NCI-H446 treated with DMSO at 0.1 percent for 48 hours (cell line): ENCODE data around the gene CRYAB.
"Not testable (repeated sequence)": the region's sequence is repeated elsewhere in the genome, so short reads cannot be mapped to it uniquely, and the experiment has no call there.

Experiments used
- DNase-seq: peaks from one replicate; lab custom pipeline; 2025; lab: John Stamatoyannopoulos, UW

The CRYAB gene

DNA sequence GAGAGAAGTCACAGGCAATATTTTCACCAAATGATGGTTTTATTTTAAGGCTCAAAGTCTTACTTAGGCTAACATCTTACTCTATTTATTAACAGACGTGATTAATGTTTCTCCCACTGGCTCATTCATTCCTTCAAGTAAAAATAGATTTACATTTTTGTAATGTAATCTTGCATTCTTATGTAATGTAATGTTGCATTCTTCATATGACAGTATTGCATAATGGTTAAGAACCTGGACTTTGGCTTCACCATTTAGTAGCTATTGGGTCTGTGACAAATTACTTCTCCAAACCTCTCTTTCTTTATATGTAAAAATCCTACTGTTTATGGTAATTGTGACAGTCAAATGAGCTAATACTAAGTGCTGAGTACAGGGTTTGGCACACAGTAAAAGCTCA is 22.3 kb upstream of the CRYAB start:
- no peak for DNase-seq

DNA sequence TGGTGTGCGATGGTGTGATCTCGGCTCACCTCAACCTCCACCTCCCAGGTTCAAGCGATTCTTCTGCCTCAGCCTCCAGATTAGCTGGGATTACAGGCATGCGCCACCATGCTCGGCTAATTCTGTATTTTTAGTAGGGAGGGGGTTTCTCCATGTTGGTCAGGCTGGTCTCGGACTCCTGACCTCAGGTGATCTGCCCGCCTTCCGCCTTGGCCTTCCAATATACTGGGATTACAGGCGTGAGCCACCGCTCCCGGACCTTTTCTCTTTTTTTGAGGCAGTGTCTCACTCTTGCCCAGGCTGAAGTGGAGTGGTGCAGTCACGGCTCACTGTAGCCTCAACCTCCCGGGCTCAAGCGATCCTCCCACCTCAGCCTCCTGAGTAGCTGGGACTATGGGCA is 21.6 kb upstream of the CRYAB start:
- DNase-seq = not testable (repeated sequence)

DNA sequence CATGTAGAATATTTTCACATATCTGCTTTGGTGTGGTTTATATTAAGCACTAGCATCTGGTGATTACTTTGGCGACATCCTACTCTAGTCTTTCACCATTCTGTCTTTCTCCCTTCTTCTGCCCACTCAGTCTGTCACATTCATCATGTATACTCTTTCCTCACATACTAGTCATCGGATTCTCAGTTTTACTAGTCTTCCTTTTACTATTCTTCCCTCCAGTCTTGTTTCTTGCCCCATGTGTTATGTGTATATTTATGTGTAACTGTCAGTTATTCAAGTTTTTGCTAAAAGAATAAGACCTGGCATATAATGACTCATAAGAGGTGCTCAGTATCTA is 21.0 kb upstream of the CRYAB start:
- DNase-seq = no peak

- no peak for DNase-seq
Observed at GRCh38 chr11:111930472-111930871, 18.9 kb upstream of the CRYAB start.

DNA sequence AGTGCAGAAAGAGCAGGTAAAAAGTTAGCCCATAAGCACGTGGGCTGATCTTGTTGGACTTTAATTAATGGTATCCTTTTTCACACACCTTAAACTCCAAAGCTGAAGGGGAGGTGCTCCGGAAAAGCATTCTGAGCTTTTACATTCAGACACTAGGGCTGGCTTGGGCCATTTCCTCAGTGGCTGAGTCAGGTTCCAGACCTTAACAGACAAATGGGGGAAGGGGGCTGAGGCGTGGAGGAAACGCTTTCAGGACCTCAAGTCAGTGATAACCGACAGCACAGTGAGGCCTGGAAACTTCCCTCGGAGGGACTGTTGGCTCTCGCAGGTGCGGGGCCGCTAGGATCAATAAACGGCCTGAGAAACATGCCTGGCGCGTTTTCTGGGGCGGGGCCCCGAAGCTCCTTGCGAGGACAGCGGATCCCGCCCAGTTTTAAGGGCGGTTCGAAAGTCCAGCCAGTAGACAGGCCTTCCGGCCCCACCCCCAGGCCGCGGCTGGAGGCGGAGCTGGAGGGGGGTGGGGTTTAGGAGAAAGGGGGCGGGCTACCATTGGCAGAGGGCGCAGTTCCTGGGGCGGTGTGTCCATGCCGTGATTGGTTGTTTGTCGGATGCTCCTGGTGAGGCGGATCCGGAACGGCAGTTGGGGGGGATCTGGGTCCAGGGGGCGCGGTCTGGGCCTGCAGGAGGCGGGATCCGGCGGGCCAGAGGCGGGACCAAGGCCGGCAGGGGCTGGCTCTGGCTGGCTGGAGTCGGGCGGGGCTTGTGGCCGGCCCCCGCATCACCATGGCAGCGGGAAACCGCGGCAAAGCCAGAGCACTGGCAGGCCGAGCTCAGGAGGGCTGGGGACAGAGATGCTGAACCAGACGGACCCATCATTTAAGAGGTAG is 15.2 kb upstream of the CRYAB start:
- DNase-seq = peak; percentile 98

DNA sequence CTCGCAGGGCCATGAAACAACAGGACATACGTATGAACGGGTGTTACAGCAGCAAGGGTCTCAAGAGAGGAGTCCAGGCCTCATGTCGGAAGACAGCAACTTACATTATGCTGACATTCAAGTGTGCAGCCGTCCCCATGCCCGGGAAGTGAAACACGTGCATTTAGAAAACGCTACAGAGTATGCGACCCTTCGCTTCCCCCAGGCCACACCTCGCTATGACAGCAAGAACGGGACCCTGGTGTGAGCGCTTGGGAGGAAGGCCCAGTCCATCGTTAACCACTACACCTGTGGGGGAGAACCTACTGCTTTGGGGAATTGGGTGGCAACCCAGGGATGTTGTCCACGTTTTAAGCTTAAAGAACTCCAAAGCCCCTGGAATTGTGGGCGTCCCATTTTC is 14.4 kb upstream of the CRYAB start:
- no peak for DNase-seq

DNA sequence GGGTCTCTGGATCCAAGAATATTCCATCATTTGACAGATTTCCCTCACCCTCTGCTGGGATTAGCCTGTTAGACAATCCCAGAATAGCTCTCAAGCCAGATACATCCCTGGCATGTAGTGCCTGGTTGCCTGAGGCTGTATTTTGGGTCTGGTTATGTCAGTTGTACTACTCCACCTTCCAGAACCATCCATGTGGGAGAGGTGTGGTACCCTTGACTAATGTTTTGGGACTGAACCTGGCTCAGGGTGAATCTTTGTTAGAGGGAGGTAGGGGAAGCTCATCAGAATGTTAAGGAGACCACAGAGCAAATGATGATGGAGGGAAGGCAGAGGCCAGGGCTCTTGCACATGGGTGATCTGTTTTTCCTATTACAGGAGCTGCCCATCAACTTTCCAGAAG is 12.4 kb upstream of the CRYAB start:
- DNase-seq = no peak

- DNase-seq = no peak
Observed at GRCh38 chr11:111923351-111923788, 11.8 kb upstream of the CRYAB start.

GRCh38 chr11:111922803-111923202 is 11.2 kb upstream of the CRYAB start:
- no peak for DNase-seq

- DNase-seq = no peak
Observed at GRCh38 chr11:111921541-111922230, 10.1 kb upstream of the CRYAB start.

DNA sequence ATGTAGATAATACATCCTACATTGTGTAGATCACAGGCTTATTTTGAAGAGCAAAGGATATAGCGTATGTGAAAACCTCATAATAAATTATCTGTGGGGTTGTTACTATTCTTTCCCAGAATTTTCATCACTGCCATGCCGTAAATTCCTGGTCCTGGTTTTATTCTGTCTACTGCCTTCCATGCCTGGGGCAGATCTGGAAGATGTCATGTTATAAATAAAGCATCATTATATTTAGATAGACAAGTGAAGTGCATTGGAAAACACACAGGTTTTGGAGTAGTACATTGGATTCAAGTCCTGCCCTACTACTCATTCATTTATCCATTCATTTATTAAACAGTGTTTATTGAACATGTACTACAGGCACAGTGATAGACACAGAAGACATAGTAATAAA is 9.3 kb upstream of the CRYAB start:
- no peak for DNase-seq

DNA sequence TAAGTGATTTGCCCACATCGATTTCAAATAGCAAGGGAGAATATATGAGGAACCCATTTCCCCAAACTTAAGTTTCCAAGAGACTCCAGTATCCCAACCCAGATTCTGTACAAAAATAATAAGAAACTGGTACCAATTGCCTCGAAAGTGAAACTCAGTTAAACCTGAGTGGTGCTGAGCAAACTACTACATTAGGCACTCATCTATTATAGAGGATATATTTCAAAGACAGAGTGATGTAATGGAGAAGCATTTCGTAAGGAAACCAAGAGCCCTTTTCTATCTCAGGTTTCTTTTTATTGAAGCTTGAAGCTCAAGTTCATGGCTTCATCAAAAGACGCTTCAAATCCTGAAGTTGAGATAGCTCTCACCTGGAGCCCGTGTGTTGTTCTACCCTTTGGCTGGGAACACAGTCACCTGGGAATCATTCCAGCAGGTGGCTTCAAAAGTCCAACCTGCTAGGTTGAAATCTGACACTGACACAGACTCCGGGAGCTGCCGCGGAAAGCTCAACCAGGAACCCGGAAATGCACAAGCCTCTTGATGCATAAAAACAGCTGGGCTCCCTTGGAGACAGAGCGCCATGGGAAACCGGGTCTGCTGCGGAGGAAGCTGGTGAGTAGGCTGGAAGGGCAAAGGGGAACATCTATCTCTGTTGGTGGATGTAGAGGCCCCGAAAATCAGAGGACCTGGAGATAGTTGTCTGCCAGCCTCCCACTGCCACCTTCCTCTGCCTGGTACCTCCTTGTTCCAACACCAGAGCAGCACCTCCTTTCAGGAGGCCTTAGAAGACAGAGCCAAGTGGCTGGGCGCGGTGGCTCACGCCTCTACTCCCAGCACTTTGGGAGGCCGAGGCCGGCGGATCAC is 7.1 kb upstream of the CRYAB start, which contains the start of gene C11orf52:
Gene C11orf52 (plus strand): TSS at position 524 of the 867 bp plus-strand sequence. CDS start 60 bp downstream, at position 584.
- DNase-seq = no peak

DNA sequence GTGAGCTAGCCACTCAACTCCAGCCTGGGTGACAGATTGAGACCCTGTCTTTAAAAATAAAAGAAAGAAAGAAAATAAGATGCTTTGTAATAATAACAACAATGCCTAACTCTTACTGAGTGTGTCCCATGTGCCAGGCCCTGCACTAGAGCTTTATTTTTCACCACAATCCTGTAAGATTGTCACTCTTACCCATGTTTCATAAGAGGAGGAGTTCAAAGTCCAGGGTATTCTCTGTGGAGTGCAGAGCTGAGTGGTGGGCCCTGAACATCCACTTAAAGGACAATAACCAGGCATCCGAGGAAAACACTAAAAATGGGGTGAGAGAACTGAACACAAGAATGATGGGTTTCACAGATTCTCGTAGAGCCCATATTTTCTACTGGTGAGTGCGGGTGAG is 6.2 kb upstream of the CRYAB start:
- no peak for DNase-seq

GRCh38 chr11:111917312-111917711 is 5.7 kb upstream of the CRYAB start:
- no peak for DNase-seq

DNA sequence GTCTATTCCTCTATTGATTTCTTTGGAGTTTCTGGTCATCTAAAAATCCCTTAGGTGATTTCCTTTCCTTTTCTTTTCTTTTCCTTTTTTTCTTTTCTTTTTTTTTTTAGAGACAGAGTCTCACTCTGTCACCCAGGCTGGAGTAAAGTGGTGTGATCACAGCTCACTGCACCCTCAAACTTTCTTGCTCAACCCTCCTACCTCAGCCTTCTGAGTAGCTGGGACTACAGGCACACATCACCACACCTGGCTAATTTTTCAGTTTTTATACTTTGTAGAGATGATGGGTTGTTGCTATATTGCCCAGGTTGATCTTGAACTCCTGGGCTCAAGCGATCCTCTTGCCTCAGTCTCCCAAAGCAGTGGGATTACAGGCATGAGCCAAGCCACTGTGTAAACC is 5.2 kb upstream of the CRYAB start:
- no peak for DNase-seq

- no peak for DNase-seq
Observed at GRCh38 chr11:111913997-111914396, 2.4 kb upstream of the CRYAB start.

DNA sequence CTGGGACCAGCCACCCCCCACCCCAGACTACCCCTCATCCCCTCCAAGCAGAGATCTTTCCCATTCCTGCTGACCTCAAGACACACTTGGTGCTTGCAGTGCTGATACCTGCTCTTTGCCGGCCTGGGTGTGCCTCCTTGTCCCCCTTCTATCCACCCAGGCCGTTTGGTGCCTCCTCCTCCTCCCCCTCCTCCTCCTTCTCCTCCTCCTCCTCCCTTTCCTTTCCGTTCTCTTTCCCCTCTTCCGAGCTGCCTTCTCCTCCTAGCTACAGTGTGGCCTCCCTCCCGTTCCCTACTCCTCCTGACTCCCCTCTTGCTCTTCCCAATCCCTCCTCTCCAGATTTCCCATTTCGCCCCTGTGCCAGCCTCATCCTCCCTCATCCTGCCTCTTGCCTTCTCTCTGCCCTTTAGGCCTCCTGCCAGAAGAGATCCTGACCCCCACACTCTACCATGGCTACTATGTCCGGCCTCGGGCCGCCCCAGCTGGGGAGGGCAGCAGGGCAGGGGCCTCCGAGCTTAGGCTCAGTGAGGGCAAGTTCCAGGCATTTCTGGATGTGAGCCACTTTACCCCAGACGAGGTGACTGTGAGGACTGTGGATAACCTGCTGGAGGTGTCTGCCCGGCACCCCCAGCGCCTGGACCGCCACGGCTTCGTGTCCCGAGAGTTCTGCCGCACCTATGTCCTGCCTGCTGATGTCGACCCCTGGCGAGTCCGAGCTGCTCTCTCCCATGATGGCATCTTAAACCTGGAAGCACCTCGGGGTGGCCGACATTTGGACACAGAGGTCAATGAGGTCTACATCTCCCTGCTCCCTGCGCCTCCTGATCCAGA is 1.7 kb upstream of the CRYAB start:
- no peak for DNase-seq

- no peak for DNase-seq
Observed at GRCh38 chr11:111912535-111912934, 965 bp upstream of the CRYAB start, which contains the start of gene HSPB2. HSPB2 (plus strand) TSS chr11:111912734; CDS start chr11:111912830, 96 bp downstream.

GRCh38 chr11:111910676-111911562 is 651 bp downstream of the CRYAB start:
- DNase-seq = no peak

- DNase-seq = no peak
Observed at GRCh38 chr11:111909378-111909777, 2.2 kb downstream of the CRYAB start.
